Middle frontal gyrus (tissue), 1 donor: ENCODE results near the gene GOLT1A.

Experiments used
- DNase-seq: peaks from one replicate; pipeline ENCODE4 v3.0.0-alpha.2; 2015; ENCODE audit warnings: low spot score; ENCODE audit errors: extremely low spot score

Gene GOLT1A

GRCh38 chr1:204219971-204220616 lies 6.3 kb upstream of the GOLT1A start:
- DNase-seq: no peak

GRCh38 chr1:204218552-204218951 lies 4.8 kb upstream of the GOLT1A start:
- DNase-seq: no peak

GRCh38 chr1:204217648-204218000 lies 3.8 kb upstream of the GOLT1A start:
- DNase-seq: no peak

GRCh38 chr1:204216880-204217647 lies 3.3 kb upstream of the GOLT1A start:
- no peak for DNase-seq

- DNase-seq: no peak
Measured at GRCh38 chr1:204216236-204216635, 2.4 kb upstream of the GOLT1A start.

GRCh38 chr1:204212715-204213114 lies 1.1 kb downstream of the GOLT1A start:
- DNase-seq: no peak

GRCh38 chr1:204211046-204211445 lies 2.7 kb downstream of the GOLT1A start:
- no peak for DNase-seq

GRCh38 chr1:204207136-204207616 lies 6.6 kb downstream of the GOLT1A start:
- no peak for DNase-seq

- DNase-seq: no peak
Measured at GRCh38 chr1:204206121-204206520, 7.7 kb downstream of the GOLT1A start.

- no peak for DNase-seq
Measured at GRCh38 chr1:204205486-204205885, 8.3 kb downstream of the GOLT1A start.

GRCh38 chr1:204204944-204205343 lies 8.8 kb downstream of the GOLT1A start:
- no peak for DNase-seq

GRCh38 chr1:204203206-204203767 lies 10.5 kb downstream of the GOLT1A start:
- DNase-seq: no peak

GRCh38 chr1:204202481-204202880 lies 11.3 kb downstream of the GOLT1A start:
- no peak for DNase-seq

GRCh38 chr1:204201348-204202040 lies 12.3 kb downstream of the GOLT1A start:
- no peak for DNase-seq

GRCh38 chr1:204199579-204199978 lies 14.2 kb downstream of the GOLT1A start:
- DNase-seq: no peak

- DNase-seq: no peak
Measured at GRCh38 chr1:204198348-204199340, 15.1 kb downstream of the GOLT1A start.

GRCh38 chr1:204197068-204197467 lies 16.7 kb downstream of the GOLT1A start:
- DNase-seq: no peak

- DNase-seq: no peak
Measured at GRCh38 chr1:204196068-204196795, 17.6 kb downstream of the GOLT1A start, which contains the start of gene KISS1. Gene KISS1 (minus strand): TSS chr1:204196491. CDS start chr1:204192876, 3,615 bp downstream.

- DNase-seq: no peak
Measured at GRCh38 chr1:204194771-204195170, 19.0 kb downstream of the GOLT1A start.

- DNase-seq: no peak
Measured at GRCh38 chr1:204194080-204194479, 19.7 kb downstream of the GOLT1A start.
